Activated CD4-positive, alpha-beta memory T cell treated with anti-CD3 and anti-CD28 coated beads, Interleukin-2, amount 10 ng/mL, durations not matched to agents 7 days and 5 days (primary cell): Measurements from ENCODE around the gene EPS8. TPM values are rescaled to one million over a fixed set of nuclear protein-coding genes. Genes with fewer than 3 reads are reported as not detected.

Experiments
- CTCF ChIA-PET: fragments of 350-600 bp; sonication (Branson Sonifier 250); formaldehyde crosslinking; loops from one replicate; lab custom pipeline; 2021; ENCODE audit warnings: antibody characterized with exemption, inconsistent platforms; lab: Charles Lee
- POLR2A ChIA-PET: fragments of 350-600 bp; sonication (Branson Sonifier 250); formaldehyde crosslinking; loops from one replicate; lab custom pipeline; 2021; ENCODE audit warnings: antibody characterized with exemption; lab: Charles Lee
- DNase-seq: peaks from one replicate; pipeline ENCODE4 v3.0.0-alpha.2; 2020
- H3K27ac Mint-ChIP-seq: one replicate; pipeline ENCODE4 v1.8.0; 2021; ENCODE audit warnings: mild to moderate bottlenecking, mixed read lengths
- H3K27me3 Mint-ChIP-seq: one replicate; pipeline ENCODE4 v1.8.0; 2021; ENCODE audit warnings: mixed read lengths
- H3K36me3 Mint-ChIP-seq: one replicate; pipeline ENCODE4 v1.8.0; 2021; ENCODE audit warnings: low read depth, mixed read lengths
- H3K4me1 Mint-ChIP-seq: one replicate; pipeline ENCODE4 v1.8.0; 2021; ENCODE audit warnings: mixed read lengths
- H3K4me3 Mint-ChIP-seq: one replicate; pipeline ENCODE4 v1.8.0; 2021; ENCODE audit warnings: mild to moderate bottlenecking, mixed read lengths
- H3K9me3 Mint-ChIP-seq: one replicate; pipeline ENCODE4 v1.8.0; 2021; ENCODE audit warnings: mixed read lengths
- total RNA-seq, 2 experiments: library from RNA; stranded (reverse); gene quantifications; one replicate each; pipeline ENCODE4 v1.2.3, GENCODE V29; 2021

Gene EPS8
- total RNA-seq, 2 experiments from 2014 or later: 3.1 to 4.7 TPM

- CTCF ChIA-PET: no interaction called here
- DNase-seq: no peak
- no peaks in the 10 kb centered on the region for H3K36me3 Mint-ChIP-seq
- no peaks in the 10 kb centered on the region for H3K4me1 Mint-ChIP-seq
- no peaks in the 10 kb centered on the region for H3K9me3 Mint-ChIP-seq
- H3K4me3 Mint-ChIP-seq: no peak overlapping the region
- H3K27me3 Mint-ChIP-seq: no peaks in the 10 kb centered on the region
- POLR2A ChIA-PET: interaction anchor here (0.8 kb wide), 1 partner anchor 28 kb away, joined by 3 read pairs; no protein-coding TSS in a partner anchor
- H3K27ac Mint-ChIP-seq: no peak overlapping the region
These were observed 126.7 kb downstream of the EPS8 start for GRCh38 chr12:15662303-15662980.

- H3K4me1 Mint-ChIP-seq: peaks cover 4% of the 10 kb centered on the region
- ChIA-PET CTCF (no interaction called here), POLR2A (no interaction called here)
- no peaks in the 10 kb centered on the region for H3K9me3 Mint-ChIP-seq
- no peak overlapping the region for H3K27ac Mint-ChIP-seq
- no peak overlapping the region for H3K4me3 Mint-ChIP-seq
- H3K27me3 Mint-ChIP-seq: peaks cover 2% of the 10 kb centered on the region
- H3K36me3 Mint-ChIP-seq: no peaks in the 10 kb centered on the region
- no peak for DNase-seq
These were observed 137.8 kb downstream of the EPS8 start for GRCh38 chr12:15651371-15651770.

GRCh38 chr12:15650399-15651128 is 138.6 kb downstream of the EPS8 start:
- ChIA-PET CTCF (no interaction called here), POLR2A (no interaction called here)
- DNase-seq: no peak
- H3K36me3 Mint-ChIP-seq: no peaks in the 10 kb centered on the region
- H3K4me1 Mint-ChIP-seq: peaks cover 4% of the 10 kb centered on the region
- H3K4me3 Mint-ChIP-seq: no peak overlapping the region
- H3K27me3 Mint-ChIP-seq: peaks cover 2% of the 10 kb centered on the region
- H3K27ac Mint-ChIP-seq: no peak overlapping the region
- H3K9me3 Mint-ChIP-seq: no peaks in the 10 kb centered on the region

GRCh38 chr12:15649347-15649746 is 139.8 kb downstream of the EPS8 start:
- Mint-ChIP-seq H3K4me1 (peaks cover 4% of the 10 kb centered on the region), H3K27me3 (peaks cover 2% of the 10 kb centered on the region), H3K9me3 (no peaks in the 10 kb centered on the region), H3K27ac (no peak overlapping the region), H3K4me3 (no peak overlapping the region), H3K36me3 (no peaks in the 10 kb centered on the region)
- POLR2A ChIA-PET: no interaction called here
- CTCF ChIA-PET: no interaction called here
- no peak for DNase-seq

- peaks cover 2% of the 10 kb centered on the region for H3K27me3 Mint-ChIP-seq
- no peaks in the 10 kb centered on the region for H3K9me3 Mint-ChIP-seq
- ChIA-PET CTCF (no interaction called here), POLR2A (no interaction called here)
- no peak overlapping the region for H3K27ac Mint-ChIP-seq
- no peak for DNase-seq
- H3K36me3 Mint-ChIP-seq: no peaks in the 10 kb centered on the region
- peaks cover 4% of the 10 kb centered on the region for H3K4me1 Mint-ChIP-seq
- no peak overlapping the region for H3K4me3 Mint-ChIP-seq
These were observed 140.6 kb downstream of the EPS8 start for GRCh38 chr12:15648558-15648957.

- POLR2A ChIA-PET: interaction anchor here (0.6 kb wide), 1 partner anchor 181 kb away, joined by 3 read pairs; no protein-coding TSS in a partner anchor
- no peak overlapping the region for H3K27ac Mint-ChIP-seq
- no peaks in the 10 kb centered on the region for H3K9me3 Mint-ChIP-seq
- H3K27me3 Mint-ChIP-seq: peaks cover 2% of the 10 kb centered on the region
- no peak overlapping the region for H3K4me3 Mint-ChIP-seq
- peaks cover 4% of the 10 kb centered on the region for H3K4me1 Mint-ChIP-seq
- CTCF ChIA-PET: no interaction called here
- no peaks in the 10 kb centered on the region for H3K36me3 Mint-ChIP-seq
- DNase-seq: no peak
These were observed 142.6 kb downstream of the EPS8 start for GRCh38 chr12:15646581-15646980.

GRCh38 chr12:15644700-15645099 is 144.5 kb downstream of the EPS8 start:
- Mint-ChIP-seq H3K36me3 (no peaks in the 10 kb centered on the region), H3K27me3 (no peaks in the 10 kb centered on the region), H3K9me3 (no peaks in the 10 kb centered on the region), H3K4me3 (no peak overlapping the region), H3K4me1 (no peaks in the 10 kb centered on the region), H3K27ac (no peak overlapping the region)
- ChIA-PET POLR2A (no interaction called here), CTCF (interaction anchor here (0.7 kb wide), 1 partner anchor 30 kb away, joined by 3 read pairs; no protein-coding TSS in a partner anchor)
- no peak for DNase-seq

GRCh38 chr12:15638231-15638630 is 151.0 kb downstream of the EPS8 start:
- H3K27me3 Mint-ChIP-seq: no peaks in the 10 kb centered on the region

GRCh38 chr12:15636060-15636890 is 152.9 kb downstream of the EPS8 start:
- CTCF ChIA-PET: no interaction called here
- Mint-ChIP-seq H3K27me3 (peaks cover 3% of the 10 kb centered on the region), H3K4me3 (no peak overlapping the region), H3K36me3 (no peaks in the 10 kb centered on the region), H3K27ac (no peak overlapping the region), H3K9me3 (no peaks in the 10 kb centered on the region), H3K4me1 (no peaks in the 10 kb centered on the region)
- POLR2A ChIA-PET: no interaction called here
- DNase-seq: no peak

More at GRCh38 chr12:15638231-15638630, 151.0 kb downstream of the EPS8 start:
- ChIA-PET POLR2A (no interaction called here), CTCF (no interaction called here)
- H3K36me3 Mint-ChIP-seq: no peaks in the 10 kb centered on the region
- no peak overlapping the region for H3K4me3 Mint-ChIP-seq
- H3K9me3 Mint-ChIP-seq: no peaks in the 10 kb centered on the region
- no peak for DNase-seq
- no peak overlapping the region for H3K27ac Mint-ChIP-seq
- H3K4me1 Mint-ChIP-seq: no peaks in the 10 kb centered on the region

- H3K9me3 Mint-ChIP-seq: no peaks in the 10 kb centered on the region
- POLR2A ChIA-PET: no interaction called here
- H3K27ac Mint-ChIP-seq: no peak overlapping the region
- peaks cover 3% of the 10 kb centered on the region for H3K27me3 Mint-ChIP-seq
- no peaks in the 10 kb centered on the region for H3K4me1 Mint-ChIP-seq
- no peaks in the 10 kb centered on the region for H3K36me3 Mint-ChIP-seq
- DNase-seq: no peak
- CTCF ChIA-PET: no interaction called here
- H3K4me3 Mint-ChIP-seq: no peak overlapping the region
These were observed 155.0 kb downstream of the EPS8 start for GRCh38 chr12:15634010-15634683.

GRCh38 chr12:15633201-15633600 is 156.0 kb downstream of the EPS8 start:
- no peaks in the 10 kb centered on the region for H3K9me3 Mint-ChIP-seq
- no peaks in the 10 kb centered on the region for H3K36me3 Mint-ChIP-seq
- no peak overlapping the region for H3K27ac Mint-ChIP-seq
- H3K4me3 Mint-ChIP-seq: no peak overlapping the region
- CTCF ChIA-PET: no interaction called here
- no peaks in the 10 kb centered on the region for H3K4me1 Mint-ChIP-seq
- POLR2A ChIA-PET: no interaction called here
- H3K27me3 Mint-ChIP-seq: peaks cover 3% of the 10 kb centered on the region
- DNase-seq: no peak

GRCh38 chr12:15632708-15633107 is 156.5 kb downstream of the EPS8 start:
- H3K27me3 Mint-ChIP-seq: peaks cover 3% of the 10 kb centered on the region
- H3K9me3 Mint-ChIP-seq: no peaks in the 10 kb centered on the region
- no peak overlapping the region for H3K4me3 Mint-ChIP-seq
- no peak overlapping the region for H3K27ac Mint-ChIP-seq
- no peak for DNase-seq
- H3K36me3 Mint-ChIP-seq: no peaks in the 10 kb centered on the region
- CTCF ChIA-PET: no interaction called here
- no peaks in the 10 kb centered on the region for H3K4me1 Mint-ChIP-seq
- POLR2A ChIA-PET: no interaction called here
